ENCODE measurements around the gene TEAD2.

DNA sequence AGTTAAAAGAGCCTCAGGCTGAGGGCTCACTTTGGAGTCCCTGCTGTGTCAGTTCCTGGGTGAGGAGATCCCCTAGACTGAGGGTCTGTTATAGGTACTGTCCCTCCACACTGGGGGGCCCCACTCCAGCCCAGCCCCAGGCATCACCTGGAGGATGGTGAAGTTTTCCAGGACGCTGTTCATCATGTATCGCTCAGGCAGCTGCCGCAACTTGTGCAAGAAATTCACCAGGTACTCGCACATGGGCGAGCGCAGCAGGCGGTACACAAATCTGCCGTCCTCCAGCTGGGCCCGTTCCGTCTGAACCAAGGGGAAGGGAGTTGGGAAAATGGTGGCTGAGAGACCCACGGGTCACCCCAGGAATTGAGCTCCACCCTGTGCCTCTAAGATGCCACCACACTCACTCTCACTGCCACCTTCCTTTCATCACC lies 19.9 kb downstream of the TEAD2 start:
- TF ChIP-seq GATA2 (IDR thresholded peaks at IDR 0.05; ENCODE audit: low read depth, low read length): no peak
- no peak for TF ChIP-seq GATA3 (IDR thresholded peaks at IDR 0.05; ENCODE audit: low read depth, low read length)
